Left lung (tissue), 10 donors: Measurements from ENCODE around the gene AGT. TPM values are rescaled to one million over a fixed set of nuclear protein-coding genes. Genes with fewer than 3 reads are reported as not detected.

Source experiments
- ATAC-seq: fragments of 200-7000 bp; cut with Tn5 transposase; one replicate; pipeline ENCODE4 v1.9.1; 2020; ENCODE audit warnings: moderate library complexity
- DNase-seq, 4 donors: peaks; one replicate each; pipeline ENCODE4 v3.0.0-alpha.2; 2013 to 2020
- H3K27ac ChIP-seq, 2 donors: fragments of 200-600 bp; sonication (generic) in 1 of 2; one replicate each; pipeline versions ENCODE4 v1.5.0 to v1.8.0; 2020 to 2021
- H3K27me3 ChIP-seq, 2 donors: fragments of 200-600 bp; sonication (generic) in 1 of 2; one replicate each; pipeline versions ENCODE4 v1.5.0 to v1.8.0; 2020 to 2021
- H3K36me3 ChIP-seq, 2 donors: fragments of 200-600 bp; sonication (generic) in 1 of 2; one replicate each; pipeline versions ENCODE4 v1.5.0 to v1.8.0; 2020 to 2021
- H3K4me1 ChIP-seq, 2 donors: fragments of 200-600 bp; one replicate each; pipeline ENCODE4 v1.8.0; 2021
- H3K4me3 ChIP-seq, 2 donors: fragments of 200-600 bp; sonication (generic) in 1 of 2; one replicate each; pipeline versions ENCODE4 v1.5.0 to v1.8.0; 2020 to 2021; ENCODE audit warnings: mild to moderate bottlenecking in 1 of 2
- H3K9me3 ChIP-seq, 2 donors: fragments of 200-600 bp; sonication (generic) in 1 of 2; one replicate each; pipeline versions ENCODE4 v1.5.0 to v1.8.0; 2020 to 2021
- intact Hi-C, 2 donors: fragments of 100-400 bp; cut with DNase I; formaldehyde crosslinking; loops; one replicate each; pipeline versions ENCODE4 v1.11.2 to v1.14.2; 2022
- polyA plus RNA-seq, 6 donors: library from polyadenylated mRNA; unstranded; fragments of 120-200 nt; gene quantifications; one replicate each; pipeline ENCODE4 v1.2.1, GENCODE V29; 2013; ENCODE audit not compliant: insufficient read length in 6 of 6
- total RNA-seq, 2 donors: library from RNA; stranded (reverse); fragmentation: NEBNext Ultra II Directional; extraction: Animal tissue kit (Norgen Biotek cat#: 25700); gene quantifications; one replicate each; pipeline ENCODE4 v1.2.1, GENCODE V29; 2021
- TF ChIP-seq, protein P1 (sequence below), 2 donors: fragments of 200-600 bp; sonication (generic) in 1 of 2; IDR thresholded peaks; one replicate each; pipeline versions ENCODE4 v1.5.0 to v1.8.0; 2021; ENCODE audit warnings: antibody characterized with exemption in 2 of 2
- donor health status: DM: no; HTN: yes; CAD: no.
- donor health status: DM: no; HTN: no; CAD: no.

The AGT gene
- total and polyA plus RNA-seq, 8 donors = 0.28 to 2.9 (median 0.71) TPM

GRCh38 chr1:230677200-230677599 is 36.7 kb downstream of the AGT start:
- ATAC-seq (no peak), DNase-seq (no peak)
- no peak overlapping the region for H3K4me3 ChIP-seq
- intact Hi-C loops = no loop called here
- no peaks in the 10 kb centered on the region for H3K27me3 ChIP-seq
- H3K4me1 ChIP-seq = peaks cover 5 to 10% of the 10 kb centered on the region in 2 donors
- no peak overlapping the region for H3K27ac ChIP-seq
- TF ChIP-seq, protein P1, sequence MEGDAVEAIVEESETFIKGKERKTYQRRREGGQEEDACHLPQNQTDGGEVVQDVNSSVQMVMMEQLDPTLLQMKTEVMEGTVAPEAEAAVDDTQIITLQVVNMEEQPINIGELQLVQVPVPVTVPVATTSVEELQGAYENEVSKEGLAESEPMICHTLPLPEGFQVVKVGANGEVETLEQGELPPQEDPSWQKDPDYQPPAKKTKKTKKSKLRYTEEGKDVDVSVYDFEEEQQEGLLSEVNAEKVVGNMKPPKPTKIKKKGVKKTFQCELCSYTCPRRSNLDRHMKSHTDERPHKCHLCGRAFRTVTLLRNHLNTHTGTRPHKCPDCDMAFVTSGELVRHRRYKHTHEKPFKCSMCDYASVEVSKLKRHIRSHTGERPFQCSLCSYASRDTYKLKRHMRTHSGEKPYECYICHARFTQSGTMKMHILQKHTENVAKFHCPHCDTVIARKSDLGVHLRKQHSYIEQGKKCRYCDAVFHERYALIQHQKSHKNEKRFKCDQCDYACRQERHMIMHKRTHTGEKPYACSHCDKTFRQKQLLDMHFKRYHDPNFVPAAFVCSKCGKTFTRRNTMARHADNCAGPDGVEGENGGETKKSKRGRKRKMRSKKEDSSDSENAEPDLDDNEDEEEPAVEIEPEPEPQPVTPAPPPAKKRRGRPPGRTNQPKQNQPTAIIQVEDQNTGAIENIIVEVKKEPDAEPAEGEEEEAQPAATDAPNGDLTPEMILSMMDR (IDR thresholded peaks at IDR 0.05) = no peak
- H3K9me3 ChIP-seq = no peaks in the 10 kb centered on the region
- H3K36me3 ChIP-seq = peaks cover 0 to 80% of the 10 kb centered on the region in 2 donors

DNA sequence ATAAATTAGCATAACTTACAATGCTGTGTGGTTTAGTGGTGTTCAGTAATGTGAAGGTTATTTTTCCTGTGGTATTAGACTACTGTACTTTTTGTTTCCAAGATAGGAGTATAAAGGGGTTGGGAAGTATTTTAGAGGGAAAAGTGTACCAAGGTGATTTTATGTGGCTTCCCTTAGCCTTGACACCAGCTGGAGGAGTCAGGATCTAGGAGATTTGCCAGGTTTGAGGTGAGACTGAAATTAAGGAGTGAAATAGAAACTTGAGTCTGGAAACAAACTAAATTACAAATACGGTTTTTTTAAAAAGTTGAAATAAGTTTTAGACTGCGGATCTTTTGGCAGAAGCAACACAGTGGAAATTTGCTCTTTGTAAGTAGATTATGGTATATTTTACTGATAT is 39.3 kb downstream of the AGT start:
- H3K36me3 ChIP-seq = peaks cover 0 to 84% of the 10 kb centered on the region in 2 donors

DNA sequence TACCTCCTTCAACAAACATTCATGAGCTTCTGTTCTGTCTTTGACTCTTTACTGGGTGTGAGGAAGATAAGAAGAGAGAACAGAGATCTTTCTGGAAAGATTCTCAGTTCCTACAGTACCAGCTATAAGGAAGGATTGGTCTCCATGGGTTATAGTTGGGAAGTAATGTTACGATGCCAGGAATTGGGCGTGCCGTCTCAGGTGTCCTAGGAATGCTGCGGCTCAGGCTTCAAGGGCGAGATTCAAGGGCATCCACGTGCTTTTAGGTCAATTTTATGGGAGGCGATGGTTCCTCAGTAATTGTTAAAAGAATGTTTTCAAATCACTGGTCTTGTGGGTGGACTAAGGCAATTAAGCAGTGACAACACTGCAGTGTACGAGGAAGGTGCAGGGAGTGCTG is 44.4 kb downstream of the AGT start:
- no peaks in the 10 kb centered on the region for H3K27me3 ChIP-seq
- H3K4me1 ChIP-seq = no peaks in the 10 kb centered on the region
- peaks cover 0 to 95% of the 10 kb centered on the region in 2 donors for H3K36me3 ChIP-seq
- H3K4me3 ChIP-seq = no peak overlapping the region
- TF ChIP-seq, protein P1 (IDR thresholded peaks at IDR 0.05) = no peak
- H3K9me3 ChIP-seq = no peaks in the 10 kb centered on the region
- H3K27ac ChIP-seq = no peak overlapping the region
- ATAC-seq = peak; percentile 52
- intact Hi-C loops = no loop called here
- no peak for DNase-seq

More for the DNA sequence above, 39.3 kb downstream of the AGT start:
- no peaks in the 10 kb centered on the region for H3K27me3 ChIP-seq
- intact Hi-C loops = no loop called here
- H3K4me3 ChIP-seq = no peak overlapping the region
- ATAC-seq (no peak), DNase-seq (no peak)
- no peak overlapping the region for H3K27ac ChIP-seq
- H3K4me1 ChIP-seq = no peaks in the 10 kb centered on the region
- TF ChIP-seq, protein P1 (IDR thresholded peaks at IDR 0.05) = no peak
- no peaks in the 10 kb centered on the region for H3K9me3 ChIP-seq

DNA sequence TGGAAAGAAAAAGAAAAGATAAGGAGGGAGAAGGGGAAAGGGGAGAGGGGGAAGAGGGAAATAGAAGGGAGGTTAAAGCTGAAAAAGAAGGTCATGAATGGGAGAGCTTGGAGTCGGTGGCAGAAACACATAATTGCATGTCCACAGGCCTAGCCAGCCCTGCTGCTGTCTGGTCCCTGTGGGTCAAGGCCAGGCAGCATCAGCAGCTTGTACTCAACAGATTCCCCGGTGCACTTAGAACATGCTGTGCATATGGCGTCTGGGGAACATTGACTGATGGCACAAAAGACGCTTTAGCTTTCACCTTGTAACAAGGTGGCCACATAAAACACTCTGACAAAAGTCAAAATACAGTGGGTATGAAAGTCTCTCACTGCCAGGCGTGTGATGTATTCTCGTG is 45.7 kb downstream of the AGT start:
- Histone ChIP-seq H3K27me3 (no peaks in the 10 kb centered on the region), H3K36me3 (peaks cover 0 to 98% of the 10 kb centered on the region in 2 donors), H3K4me3 (no peak overlapping the region), H3K9me3 (no peaks in the 10 kb centered on the region), H3K27ac (no peak overlapping the region), H3K4me1 (no peaks in the 10 kb centered on the region)
- DNase-seq = no peak
- no peak for ATAC-seq
- intact Hi-C loops = no loop called here
- TF ChIP-seq, protein P1 (IDR thresholded peaks at IDR 0.05) = no peak

DNA sequence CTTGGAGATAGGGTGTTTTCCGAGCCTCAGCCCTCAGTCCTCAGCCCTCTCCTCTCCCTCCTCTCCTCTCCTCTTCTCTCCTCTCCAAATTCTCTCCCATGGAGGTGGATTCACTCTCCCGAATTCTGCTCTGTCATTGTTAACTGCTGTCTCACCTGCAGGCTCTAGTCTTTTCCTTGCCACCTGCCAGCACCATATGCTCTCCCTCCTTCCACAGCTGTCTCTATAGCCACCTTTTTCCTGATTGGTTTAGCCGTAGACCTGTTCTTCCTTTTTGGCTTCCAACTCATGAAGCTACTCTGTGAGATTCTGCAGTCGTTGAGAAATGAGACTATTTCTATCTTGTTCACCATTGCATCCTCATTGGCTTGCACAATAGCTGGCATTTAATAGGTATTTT is 51.9 kb downstream of the AGT start:
- intact Hi-C loops = no loop called here
- Histone ChIP-seq H3K27ac (no peak overlapping the region), H3K4me1 (no peaks in the 10 kb centered on the region), H3K4me3 (no peak overlapping the region), H3K9me3 (no peaks in the 10 kb centered on the region), H3K27me3 (no peaks in the 10 kb centered on the region), H3K36me3 (peaks cover 0 to 71% of the 10 kb centered on the region in 2 donors)
- ATAC-seq (no peak), DNase-seq (no peak)
- TF ChIP-seq, protein P1 (IDR thresholded peaks at IDR 0.05) = no peak
